Duodenal mucosa (tissue), 2 donors: ENCODE results near the gene WIPF1.

ENCODE experiments used
- H3K27ac ChIP-seq: one replicate; pipeline ENCODE4 v1.7.0; 2013; ENCODE audit warnings: low read depth, low read length
- H3K27me3 ChIP-seq, 2 donors: one replicate each; pipeline ENCODE4 v1.7.0; 2013; ENCODE audit warnings: low read length in 2 of 2, control low read depth in 1 of 2; ENCODE audit not compliant: insufficient read depth in 2 of 2, control insufficient read depth in 1 of 2
- H3K36me3 ChIP-seq, 2 donors: one replicate each; pipeline ENCODE4 v1.7.0; 2013; ENCODE audit warnings: low read length in 2 of 2, control low read depth in 1 of 2; ENCODE audit not compliant: insufficient read depth in 2 of 2, control insufficient read depth in 1 of 2
- H3K4me1 ChIP-seq, 2 donors: one replicate each; pipeline ENCODE4 v1.7.0; 2013; ENCODE audit warnings: low read length in 2 of 2, control low read depth in 1 of 2; ENCODE audit not compliant: insufficient read depth in 2 of 2, control insufficient read depth in 1 of 2
- H3K4me3 ChIP-seq, 2 donors: one replicate each; pipeline ENCODE4 v1.7.0; 2013; ENCODE audit warnings: low read length in 2 of 2, low read depth in 1 of 2
- H3K9ac ChIP-seq, 2 donors: one replicate each; pipeline ENCODE4 v1.7.0; 2013; ENCODE audit warnings: low read length in 2 of 2, low read depth in 1 of 2
- H3K9me3 ChIP-seq, 2 donors: one replicate each; pipeline ENCODE4 v1.7.0; 2013; ENCODE audit warnings: low read length in 2 of 2, control low read depth in 1 of 2; ENCODE audit not compliant: control insufficient read depth in 1 of 2

WIPF1 gene

GRCh38 chr2:174623106-174623637, 25.6 kb upstream of the WIPF1 start:
- H3K27ac ChIP-seq, result no peak overlapping the region
- no peak overlapping the region for H3K4me3 ChIP-seq
- H3K9me3 ChIP-seq, result no peaks in the 10 kb centered on the region
- peaks cover 0 to 1% of the 10 kb centered on the region in 2 donors for H3K36me3 ChIP-seq
- no peaks in the 10 kb centered on the region for H3K27me3 ChIP-seq
- peaks cover 3 to 8% of the 10 kb centered on the region in 2 donors for H3K4me1 ChIP-seq
- no peak overlapping the region for H3K9ac ChIP-seq

DNA sequence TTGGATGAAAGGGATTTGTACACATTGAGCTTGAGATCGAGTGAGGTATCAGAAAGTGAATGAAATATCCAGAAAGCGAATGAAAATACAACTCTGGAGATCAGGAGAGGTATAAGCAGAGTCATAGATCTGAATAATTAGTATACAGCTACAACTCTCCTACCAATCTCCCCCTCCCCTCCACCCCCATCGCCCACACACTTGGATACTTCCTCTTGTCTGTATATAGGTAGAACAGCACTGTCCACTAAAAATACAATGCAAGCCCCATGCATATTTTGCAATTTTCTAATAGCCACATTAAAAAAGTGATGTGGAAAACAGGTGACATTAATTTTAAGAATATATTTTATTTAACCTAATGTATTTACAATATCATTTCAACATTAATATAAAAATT, 23.7 kb upstream of the WIPF1 start:
- H3K4me1 ChIP-seq, result peaks cover 9 to 22% of the 10 kb centered on the region in 2 donors
- no peak overlapping the region for H3K9ac ChIP-seq
- no peak overlapping the region for H3K27ac ChIP-seq
- H3K36me3 ChIP-seq, result no peaks in the 10 kb centered on the region
- H3K4me3 ChIP-seq, result no peak overlapping the region
- no peaks in the 10 kb centered on the region for H3K27me3 ChIP-seq
- no peaks in the 10 kb centered on the region for H3K9me3 ChIP-seq

GRCh38 chr2:174618179-174618578, 20.6 kb upstream of the WIPF1 start:
- Histone ChIP-seq H3K4me3 (no peak overlapping the region), H3K9ac (no peak overlapping the region), H3K27me3 (no peaks in the 10 kb centered on the region), H3K36me3 (no peaks in the 10 kb centered on the region), H3K4me1 (peaks cover 20 to 36% of the 10 kb centered on the region in 2 donors), H3K27ac (no peak overlapping the region), H3K9me3 (no peaks in the 10 kb centered on the region)

GRCh38 chr2:174617718-174618117, 20.1 kb upstream of the WIPF1 start:
- no peaks in the 10 kb centered on the region for H3K27me3 ChIP-seq
- peaks cover 23 to 38% of the 10 kb centered on the region in 2 donors for H3K4me1 ChIP-seq
- no peaks in the 10 kb centered on the region for H3K36me3 ChIP-seq
- no peak overlapping the region for H3K9ac ChIP-seq
- H3K27ac ChIP-seq, result no peak overlapping the region
- H3K9me3 ChIP-seq, result no peaks in the 10 kb centered on the region
- H3K4me3 ChIP-seq, result no peak overlapping the region

DNA sequence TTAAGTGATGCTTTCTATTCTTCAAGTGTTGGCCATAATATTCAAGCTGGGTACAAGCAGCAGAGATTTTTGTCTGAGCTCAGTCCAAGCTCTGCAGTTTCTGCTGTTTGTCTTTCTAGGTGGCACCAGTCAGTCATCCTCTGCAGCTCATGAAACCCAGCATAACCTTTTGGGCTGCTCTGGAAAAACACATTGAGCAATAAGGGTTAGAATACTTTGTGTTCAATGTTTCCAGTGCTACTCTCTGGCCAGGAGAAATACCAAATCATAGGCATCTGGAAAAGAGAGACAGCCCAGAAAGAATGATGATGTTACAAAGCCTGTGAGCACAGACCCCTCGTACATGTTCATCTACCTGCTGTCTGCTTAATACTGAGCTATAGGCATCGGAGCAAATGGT, 19.5 kb upstream of the WIPF1 start:
- H3K4me3 ChIP-seq, result no peak overlapping the region
- H3K36me3 ChIP-seq, result no peaks in the 10 kb centered on the region
- no peak overlapping the region for H3K27ac ChIP-seq
- peaks cover 24 to 41% of the 10 kb centered on the region in 2 donors for H3K4me1 ChIP-seq
- H3K27me3 ChIP-seq, result no peaks in the 10 kb centered on the region
- no peak overlapping the region for H3K9ac ChIP-seq
- no peaks in the 10 kb centered on the region for H3K9me3 ChIP-seq

- H3K9me3 ChIP-seq, result no peaks in the 10 kb centered on the region
- H3K4me1 ChIP-seq, result peaks cover 29 to 42% of the 10 kb centered on the region in 2 donors
- no peaks in the 10 kb centered on the region for H3K27me3 ChIP-seq
- H3K27ac ChIP-seq, result no peak overlapping the region
- H3K36me3 ChIP-seq, result no peaks in the 10 kb centered on the region
- H3K4me3 ChIP-seq, result no peak overlapping the region
- no peak overlapping the region for H3K9ac ChIP-seq
Measured at GRCh38 chr2:174615871-174616436, 18.4 kb upstream of the WIPF1 start.

DNA sequence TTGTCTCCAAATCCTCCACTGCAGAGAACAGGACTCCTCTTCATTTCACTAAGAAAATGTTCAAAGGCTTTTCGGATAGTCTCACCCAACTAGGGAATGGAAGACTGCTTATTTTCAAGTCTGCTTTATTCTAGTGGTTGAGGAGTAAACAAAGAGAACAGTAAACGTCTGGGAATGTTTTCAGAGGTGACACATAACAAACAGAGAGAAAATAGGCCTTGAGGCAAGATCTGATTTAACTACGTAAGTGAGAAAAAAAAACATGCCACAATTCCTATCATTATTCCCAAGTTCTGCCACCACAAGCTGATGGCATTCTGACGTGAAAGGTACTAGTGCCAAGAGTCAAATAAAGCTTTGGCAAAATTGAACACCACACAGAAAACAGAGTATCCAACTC, 16.7 kb upstream of the WIPF1 start:
- Histone ChIP-seq H3K36me3 (no peaks in the 10 kb centered on the region), H3K4me3 (no peak overlapping the region), H3K9me3 (no peaks in the 10 kb centered on the region), H3K27ac (no peak overlapping the region), H3K27me3 (no peaks in the 10 kb centered on the region), H3K9ac (no peak overlapping the region), H3K4me1 (peaks cover 35 to 54% of the 10 kb centered on the region in 2 donors)

- H3K36me3 ChIP-seq, result no peaks in the 10 kb centered on the region
- H3K27me3 ChIP-seq, result no peaks in the 10 kb centered on the region
- no peak overlapping the region for H3K27ac ChIP-seq
- peaks cover 42 to 59% of the 10 kb centered on the region in 2 donors for H3K4me1 ChIP-seq
- no peak overlapping the region for H3K9ac ChIP-seq
- no peak overlapping the region for H3K4me3 ChIP-seq
- no peaks in the 10 kb centered on the region for H3K9me3 ChIP-seq
Measured at GRCh38 chr2:174613531-174613930, 15.9 kb upstream of the WIPF1 start.

- Histone ChIP-seq H3K27me3 (no peaks in the 10 kb centered on the region), H3K9me3 (no peaks in the 10 kb centered on the region), H3K4me1 (peaks cover 38 to 61% of the 10 kb centered on the region in 2 donors), H3K36me3 (no peaks in the 10 kb centered on the region), H3K9ac (no peak overlapping the region), H3K4me3 (no peak overlapping the region), H3K27ac (no peak overlapping the region)
Measured at GRCh38 chr2:174612970-174613369, 15.4 kb upstream of the WIPF1 start.

DNA sequence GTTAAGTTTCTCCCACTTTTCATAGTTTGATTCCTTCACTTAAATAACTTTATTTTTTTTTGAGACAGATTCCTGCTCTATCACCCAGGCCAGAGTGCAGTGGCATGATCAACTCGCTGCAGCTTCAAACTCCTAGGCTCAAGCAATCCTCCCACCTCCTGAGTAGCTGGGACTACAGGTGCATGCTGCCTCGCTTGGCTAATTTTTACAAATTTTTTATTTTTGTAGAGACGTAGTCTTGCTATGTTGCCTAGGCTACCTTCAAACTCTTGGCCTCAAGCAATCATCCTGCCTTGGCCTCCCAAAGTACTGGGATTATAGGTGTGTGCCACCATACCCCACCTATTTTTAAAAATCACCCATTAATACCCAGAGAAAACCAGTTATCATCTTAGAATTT, 14.2 kb upstream of the WIPF1 start:
- Histone ChIP-seq H3K36me3 (no peaks in the 10 kb centered on the region), H3K4me1 (peaks cover 36 to 53% of the 10 kb centered on the region in 2 donors), H3K4me3 (no peak overlapping the region), H3K27ac (no peak overlapping the region), H3K9ac (no peak overlapping the region), H3K27me3 (no peaks in the 10 kb centered on the region), H3K9me3 (no peaks in the 10 kb centered on the region)
